ENCODE measurements around the gene CRIM1. TPM values are rescaled to one million over a fixed set of nuclear protein-coding genes. Genes with fewer than 3 reads are reported as not detected.

Gene CRIM1
- total RNA-seq, 4 donors from 2014 or later: 72.6 to 162 (median 112) TPM

- Histone ChIP-seq H3K4me1 (no peaks in the 10 kb centered on the region), H3K9me3 (no peaks in the 10 kb centered on the region), H3K27me3 (no peaks in the 10 kb centered on the region), H3K36me3 (peaks cover 25% of the 10 kb centered on the region), H3K4me3 (no peak overlapping the region), H3K27ac (no peak overlapping the region)
- 80% methylated on average over 4 of the region's 4 CpGs for WGBS
- TF ChIP-seq CTCF (IDR thresholded peaks at IDR 0.05) (no peak), POLR2A (IDR thresholded peaks at IDR 0.05) (no peak), POLR2AphosphoS5 (IDR thresholded peaks at IDR 0.05) (no peak), EP300 (IDR thresholded peaks at IDR 0.05) (no peak)
- no peak for DNase-seq (ENCODE audit: low spot score in 2 of 2)
Observed at GRCh38 chr2:36528274-36528673, 172.7 kb downstream of the CRIM1 start.

GRCh38 chr2:36528766-36529392 lies 173.3 kb downstream of the CRIM1 start:
- DNase-seq (ENCODE audit: low spot score in 2 of 2): no peak
- H3K9me3 ChIP-seq: no peaks in the 10 kb centered on the region

GRCh38 chr2:36530178-36530982 lies 174.8 kb downstream of the CRIM1 start:
- H3K4me1 ChIP-seq: no peaks in the 10 kb centered on the region
- peaks cover 16% of the 10 kb centered on the region for H3K36me3 ChIP-seq
- H3K4me3 ChIP-seq: no peak overlapping the region
- no peaks in the 10 kb centered on the region for H3K9me3 ChIP-seq
- 90% methylated on average over 9 of the region's 9 CpGs for WGBS
- H3K27me3 ChIP-seq: no peaks in the 10 kb centered on the region
- TF ChIP-seq EP300 (IDR thresholded peaks at IDR 0.05) (no peak), POLR2A (IDR thresholded peaks at IDR 0.05) (no peak), POLR2AphosphoS5 (IDR thresholded peaks at IDR 0.05) (no peak), CTCF (IDR thresholded peaks at IDR 0.05) (no peak)
- no peak for DNase-seq (ENCODE audit: low spot score in 2 of 2)
- no peak overlapping the region for H3K27ac ChIP-seq

More at GRCh38 chr2:36528766-36529392, 173.3 kb downstream of the CRIM1 start:
- no peak overlapping the region for H3K27ac ChIP-seq
- no peak for TF ChIP-seq EP300 (IDR thresholded peaks at IDR 0.05)
- no peak for TF ChIP-seq POLR2A (IDR thresholded peaks at IDR 0.05)
- no peak for TF ChIP-seq CTCF (IDR thresholded peaks at IDR 0.05)
- no peak for TF ChIP-seq POLR2AphosphoS5 (IDR thresholded peaks at IDR 0.05)
- H3K27me3 ChIP-seq: no peaks in the 10 kb centered on the region
- no peak overlapping the region for H3K4me3 ChIP-seq
- H3K4me1 ChIP-seq: no peaks in the 10 kb centered on the region
- WGBS: 84% methylated on average over 7 of the region's 7 CpGs
- H3K36me3 ChIP-seq: peaks cover 19% of the 10 kb centered on the region

- Histone ChIP-seq H3K36me3 (peaks cover 19% of the 10 kb centered on the region), H3K27me3 (no peaks in the 10 kb centered on the region), H3K4me1 (no peaks in the 10 kb centered on the region), H3K4me3 (no peak overlapping the region), H3K9me3 (no peaks in the 10 kb centered on the region), H3K27ac (no peak overlapping the region)
- 79% methylated on average over 3 of the region's 3 CpGs for WGBS
- no peak for DNase-seq (ENCODE audit: low spot score in 2 of 2)
- TF ChIP-seq POLR2A (IDR thresholded peaks at IDR 0.05) (no peak), CTCF (IDR thresholded peaks at IDR 0.05) (no peak), EP300 (IDR thresholded peaks at IDR 0.05) (no peak), POLR2AphosphoS5 (IDR thresholded peaks at IDR 0.05) (no peak)
Observed at GRCh38 chr2:36530983-36531354, 175.4 kb downstream of the CRIM1 start.

GRCh38 chr2:36534275-36534799 lies 178.8 kb downstream of the CRIM1 start:
- H3K27ac ChIP-seq: no peak overlapping the region
- no peaks in the 10 kb centered on the region for H3K9me3 ChIP-seq
- no peaks in the 10 kb centered on the region for H3K27me3 ChIP-seq
- H3K36me3 ChIP-seq: peaks cover 35% of the 10 kb centered on the region
- H3K4me3 ChIP-seq: no peak overlapping the region
- no peak for DNase-seq (ENCODE audit: low spot score in 2 of 2)
- H3K4me1 ChIP-seq: no peaks in the 10 kb centered on the region
- no peak for TF ChIP-seq CTCF (IDR thresholded peaks at IDR 0.05)
- TF ChIP-seq EP300 (IDR thresholded peaks at IDR 0.05): no peak
- TF ChIP-seq POLR2AphosphoS5 (IDR thresholded peaks at IDR 0.05): no peak
- no peak for TF ChIP-seq POLR2A (IDR thresholded peaks at IDR 0.05)

Measured in suprapubic skin (tissue), 4 donors.